Mucosa of rectum (tissue), 2 donors: Measurements from ENCODE around the gene ADGRG3.
A peak's percentile ranks its signal among the peaks of the same experiment; 100 is the strongest.

Source experiments
- H3K27ac ChIP-seq, 2 donors: one replicate each; pipeline ENCODE4 v1.7.0; 2013; ENCODE audit warnings: inconsistent platforms in 2 of 2, low read depth in 2 of 2, low read length in 2 of 2
- H3K27me3 ChIP-seq, 2 donors: one replicate each; pipeline ENCODE4 v1.7.0; 2013; ENCODE audit warnings: low read length in 2 of 2; ENCODE audit not compliant: control insufficient read depth in 2 of 2, insufficient read depth in 2 of 2
- H3K36me3 ChIP-seq, 2 donors: one replicate each; pipeline ENCODE4 v1.7.0; 2013; ENCODE audit warnings: low read length in 2 of 2; ENCODE audit not compliant: control insufficient read depth in 2 of 2, insufficient read depth in 2 of 2
- H3K4me1 ChIP-seq, 2 donors: one replicate each; pipeline ENCODE4 v1.7.0; 2013; ENCODE audit warnings: low read length in 2 of 2, mild to moderate bottlenecking in 1 of 2; ENCODE audit not compliant: control insufficient read depth in 2 of 2, insufficient read depth in 2 of 2
- H3K4me3 ChIP-seq, 2 donors: one replicate each; pipeline ENCODE4 v1.7.0; 2013; ENCODE audit warnings: low read length in 2 of 2
- H3K9ac ChIP-seq, 2 donors: one replicate each; pipeline ENCODE4 v1.7.0; 2013; ENCODE audit warnings: low read length in 2 of 2, low read depth in 1 of 2, mild to moderate bottlenecking in 1 of 2
- H3K9me3 ChIP-seq, 2 donors: one replicate each; pipeline ENCODE4 v1.7.0; 2013; ENCODE audit warnings: low read length in 2 of 2; ENCODE audit not compliant: control insufficient read depth in 2 of 2
- donor health status: healthy.
- donor health status: Normal muscosa, but diverticular disease.

Gene ADGRG3

GRCh38 chr16:57663917-57664661, 4.0 kb upstream of the ADGRG3 start:
- Histone ChIP-seq H3K27ac (no peak overlapping the region), H3K9ac (no peak overlapping the region), H3K9me3 (no peaks in the 10 kb centered on the region), H3K36me3 (peaks cover 19 to 24% of the 10 kb centered on the region in 2 donors), H3K4me1 (no peaks in the 10 kb centered on the region), H3K27me3 (no peaks in the 10 kb centered on the region), H3K4me3 (no peak overlapping the region)

- H3K9me3 ChIP-seq, result no peaks in the 10 kb centered on the region
Observed at GRCh38 chr16:57664662-57665025, 3.5 kb upstream of the ADGRG3 start.

GRCh38 chr16:57665541-57665940, 2.6 kb upstream of the ADGRG3 start:
- no peak overlapping the region for H3K27ac ChIP-seq
- H3K9me3 ChIP-seq, result no peaks in the 10 kb centered on the region
- H3K4me3 ChIP-seq, result no peak overlapping the region
- H3K9ac ChIP-seq, result no peak overlapping the region
- H3K36me3 ChIP-seq, result peaks cover 14 to 17% of the 10 kb centered on the region in 2 donors
- H3K27me3 ChIP-seq, result peaks cover 0 to 3% of the 10 kb centered on the region in 2 donors
- H3K4me1 ChIP-seq, result no peaks in the 10 kb centered on the region

More at GRCh38 chr16:57664662-57665025, 3.5 kb upstream of the ADGRG3 start:
- H3K4me3 ChIP-seq, result no peak overlapping the region
- H3K9ac ChIP-seq, result no peak overlapping the region
- H3K4me1 ChIP-seq, result no peaks in the 10 kb centered on the region
- no peak overlapping the region for H3K27ac ChIP-seq
- peaks cover 18 to 21% of the 10 kb centered on the region in 2 donors for H3K36me3 ChIP-seq
- no peaks in the 10 kb centered on the region for H3K27me3 ChIP-seq

- Histone ChIP-seq H3K36me3 (peaks cover 7 to 12% of the 10 kb centered on the region in 2 donors), H3K27me3 (peaks cover 0 to 3% of the 10 kb centered on the region in 2 donors), H3K4me1 (no peaks in the 10 kb centered on the region), H3K4me3 (no peak overlapping the region), H3K27ac (no peak overlapping the region), H3K9me3 (no peaks in the 10 kb centered on the region), H3K9ac (no peak overlapping the region)
Observed at GRCh38 chr16:57666353-57667047, 1.6 kb upstream of the ADGRG3 start.

GRCh38 chr16:57667048-57667525, 1.0 kb upstream of the ADGRG3 start:
- Histone ChIP-seq H3K36me3 (peaks cover 1 to 6% of the 10 kb centered on the region in 2 donors), H3K9ac (no peak overlapping the region), H3K27ac (peak overlapping the region in 1 of 2 donors; percentile 23), H3K4me3 (no peak overlapping the region), H3K9me3 (no peaks in the 10 kb centered on the region), H3K27me3 (peaks cover 0 to 3% of the 10 kb centered on the region in 2 donors), H3K4me1 (no peaks in the 10 kb centered on the region)

- peaks cover 0 to 3% of the 10 kb centered on the region in 2 donors for H3K27me3 ChIP-seq
- peaks cover 0 to 5% of the 10 kb centered on the region in 2 donors for H3K36me3 ChIP-seq
- no peak overlapping the region for H3K27ac ChIP-seq
- no peaks in the 10 kb centered on the region for H3K9me3 ChIP-seq
- H3K4me1 ChIP-seq, result no peaks in the 10 kb centered on the region
- H3K4me3 ChIP-seq, result no peak overlapping the region
- no peak overlapping the region for H3K9ac ChIP-seq
Observed at GRCh38 chr16:57667526-57668262, 412 bp upstream of the ADGRG3 start.

- Histone ChIP-seq H3K9ac (no peak overlapping the region), H3K4me3 (no peak overlapping the region), H3K36me3 (no peaks in the 10 kb centered on the region), H3K9me3 (no peaks in the 10 kb centered on the region), H3K4me1 (no peaks in the 10 kb centered on the region), H3K27me3 (peaks cover 0 to 5% of the 10 kb centered on the region in 2 donors), H3K27ac (peak overlapping the region; percentile 9)
Observed at GRCh38 chr16:57668630-57669475, 747 bp downstream of the ADGRG3 start.

- Histone ChIP-seq H3K27me3 (peaks cover 0 to 5% of the 10 kb centered on the region in 2 donors), H3K4me1 (no peaks in the 10 kb centered on the region), H3K27ac (no peak overlapping the region), H3K4me3 (no peak overlapping the region), H3K9me3 (no peaks in the 10 kb centered on the region), H3K36me3 (no peaks in the 10 kb centered on the region), H3K9ac (no peak overlapping the region)
Observed at GRCh38 chr16:57669476-57670162, 1.5 kb downstream of the ADGRG3 start.

GRCh38 chr16:57670196-57670595, 2.1 kb downstream of the ADGRG3 start:
- Histone ChIP-seq H3K4me3 (no peak overlapping the region), H3K27me3 (peaks cover 0 to 5% of the 10 kb centered on the region in 2 donors), H3K4me1 (no peaks in the 10 kb centered on the region), H3K27ac (no peak overlapping the region), H3K36me3 (no peaks in the 10 kb centered on the region), H3K9ac (no peak overlapping the region), H3K9me3 (no peaks in the 10 kb centered on the region)
